B cell (primary cell): ENCODE measurements around the gene CCDC116. TPM values are rescaled to one million over a fixed set of nuclear protein-coding genes. Genes with fewer than 3 reads are reported as not detected.

Source experiments
- ATAC-seq: fragments of 200-7000 bp; cut with Tn5 transposase; one replicate; pipeline ENCODE4 v1.10.0; 2021; ENCODE audit warnings: low read depth, mild to moderate bottlenecking, moderate number of reproducible peaks, moderate library complexity
- CTCF ChIA-PET: fragments of 350-600 bp; sonication (Branson Sonifier 250); formaldehyde crosslinking; loops from one replicate; lab custom pipeline; 2021; ENCODE audit warnings: antibody characterized with exemption, inconsistent platforms; lab: Charles Lee
- POLR2A ChIA-PET: fragments of 350-600 bp; sonication (Branson Sonifier 250); formaldehyde crosslinking; loops from one replicate; lab custom pipeline; 2021; ENCODE audit warnings: antibody characterized with exemption; lab: Charles Lee
- DNase-seq: peaks from one replicate; pipeline ENCODE4 v3.0.0; 2013
- H2AFZ ChIP-seq: 2 replicates; pipeline ENCODE4 v1.6.1; 2012; ENCODE audit warnings: mild to moderate bottlenecking, low read depth, low read length; ENCODE audit not compliant: insufficient read depth, poor library complexity, severe bottlenecking
- H3K27ac ChIP-seq, 2 donors: 1 replicate in 1 of 2; 2 replicates in 1 of 2; pipeline ENCODE4 v1.5.1; 2012 to 2013; ENCODE audit warnings: low read length in 2 of 2, mild to moderate bottlenecking in 2 of 2, moderate library complexity in 1 of 2
- H3K27me3 ChIP-seq, 4 experiments: fragments of 200-600 bp in 1 of 4; sonication (generic) in 1 of 4; replicated peaks in 1 of 4; 1 replicate in 2 of 4; 2 replicates in 2 of 4; pipeline versions ENCODE4 v1.6.1 to v1.7.0; 2013 to 2016; ENCODE audit warnings: low read length in 3 of 4, mild to moderate bottlenecking in 2 of 4, mixed read lengths in 1 of 4, moderate library complexity in 1 of 4; ENCODE audit not compliant: insufficient read depth in 4 of 4, control insufficient read depth in 3 of 4; ENCODE audit errors: control extremely low read depth in 1 of 4
- H3K36me3 ChIP-seq, 2 experiments: replicated peaks in 1 of 2; 1 replicate in 1 of 2; 2 replicates in 1 of 2; pipeline versions ENCODE4 v1.6.1 to v1.7.1; 2013; ENCODE audit warnings: low read length in 1 of 2; ENCODE audit not compliant: insufficient read depth in 2 of 2, control insufficient read depth in 1 of 2; ENCODE audit errors: control extremely low read depth in 1 of 2, extremely low read depth in 1 of 2
- H3K4me1 ChIP-seq, 2 donors: fragments of 200-600 bp in 1 of 2; sonication (generic) in 1 of 2; 1 replicate in 1 of 2; 2 replicates in 1 of 2; pipeline versions ENCODE4 v1.5.1 to v1.6.1; 2013 to 2017; ENCODE audit warnings: low read length in 2 of 2; ENCODE audit not compliant: control insufficient read depth in 2 of 2, insufficient read depth in 2 of 2
- H3K4me2 ChIP-seq: replicated peaks from 2 replicates; pipeline ENCODE3; 2012; ENCODE audit warnings: mild to moderate bottlenecking, low read depth, low read length; ENCODE audit not compliant: poor library complexity, severe bottlenecking
- H3K4me3 ChIP-seq, 5 experiments: fragments of 200-600 bp in 1 of 5; sonication (generic) in 1 of 5; 1 replicate in 3 of 5; 2 replicates in 2 of 5; pipeline versions ENCODE4 v1.5.1 to v1.7.0; 2011 to 2016; ENCODE audit warnings: low read length in 4 of 5, mild to moderate bottlenecking in 4 of 5, low read depth in 2 of 5, control low read depth in 1 of 5, moderate library complexity in 1 of 5; ENCODE audit not compliant: insufficient read depth in 1 of 5; ENCODE audit errors: control extremely low read depth in 1 of 5, extremely low read depth in 1 of 5
- H3K79me2 ChIP-seq: fragments of 200-600 bp; sonication (generic); one replicate; pipeline ENCODE4 v1.6.0; 2016; ENCODE audit warnings: low read length; ENCODE audit not compliant: control insufficient read depth, insufficient read depth
- H3K9ac ChIP-seq: fragments of 200-600 bp; sonication (generic); 2 replicates; pipeline ENCODE4 v1.6.1; 2017; ENCODE audit warnings: mild to moderate bottlenecking, low read length, moderate library complexity
- H3K9me3 ChIP-seq, 3 donors: one replicate each; pipeline versions ENCODE4 v1.6.1 to v1.7.1; 2013; ENCODE audit warnings: low read length in 2 of 3; ENCODE audit not compliant: control insufficient read depth in 2 of 3, insufficient read depth in 1 of 3; ENCODE audit errors: control extremely low read depth in 1 of 3
- H4K20me1 ChIP-seq: 2 replicates; pipeline ENCODE4 v1.6.0; 2012; ENCODE audit warnings: mild to moderate bottlenecking, low read length; ENCODE audit not compliant: insufficient read depth, control insufficient read depth, poor library complexity, severe bottlenecking
- H3K27ac Mint-ChIP-seq: one replicate; pipeline ENCODE4 v1.8.0; 2021; ENCODE audit warnings: mixed read lengths
- H3K27me3 Mint-ChIP-seq: one replicate; pipeline ENCODE4 v1.8.0; 2021; ENCODE audit warnings: mixed read lengths
- H3K4me1 Mint-ChIP-seq: one replicate; pipeline ENCODE4 v1.8.0; 2021; ENCODE audit warnings: mixed read lengths
- H3K4me3 Mint-ChIP-seq: one replicate; pipeline ENCODE4 v1.8.0; 2021; ENCODE audit warnings: mixed read lengths
- H3K9me3 Mint-ChIP-seq: one replicate; pipeline ENCODE4 v1.8.0; 2022; ENCODE audit warnings: mixed read lengths; ENCODE audit not compliant: insufficient read depth
- EZH2 ChIP-seq: IDR thresholded peaks from 2 replicates; pipeline ENCODE4 v1.6.1; 2012; ENCODE audit warnings: borderline replicate concordance, low read depth, mild to moderate bottlenecking, moderate library complexity, low read length; ENCODE audit not compliant: insufficient read depth, poor library complexity, severe bottlenecking
- WGBS: methylation state at CpG from one replicate; pipeline ENCODE4 v1.1.5; 2013; ENCODE audit warnings: missing lambda C conversion rate; ENCODE audit not compliant: insufficient coverage; 5-methylcytosine and 5-hydroxymethylcytosine counted together
- intact Hi-C: fragments of 100-400 bp; cut with micrococcal nuclease; formaldehyde crosslinking; loops from one replicate; pipeline ENCODE4 v1.10.0; 2022
- polyA plus RNA-seq: library from polyadenylated mRNA; depleted of rRNA; stranded (reverse); fragments of >200 nt; gene quantifications from 2 replicates; pipeline ENCODE4 v1.2.3, GENCODE V29; 2012
- total RNA-seq, 2 donors: library from RNA; stranded (reverse); fragments of 120-200 nt in 1 of 2; gene quantifications; 1 replicate in 1 of 2; 2 replicates in 1 of 2; pipeline versions ENCODE4 v1.2.3 to v1.2.4, GENCODE V29; 2013 to 2022
- TF ChIP-seq, protein P1 (sequence below): fragments of 200-600 bp; IDR thresholded peaks from one replicate; pipeline ENCODE4 v1.8.0; 2022; ENCODE audit warnings: antibody characterized with exemption, mild to moderate bottlenecking

Gene CCDC116
- total and polyA plus RNA-seq, 2 donors (not counting 1 experiment from before 2014, with no cell fraction given): 0.52 to 0.55 TPM

DNA sequence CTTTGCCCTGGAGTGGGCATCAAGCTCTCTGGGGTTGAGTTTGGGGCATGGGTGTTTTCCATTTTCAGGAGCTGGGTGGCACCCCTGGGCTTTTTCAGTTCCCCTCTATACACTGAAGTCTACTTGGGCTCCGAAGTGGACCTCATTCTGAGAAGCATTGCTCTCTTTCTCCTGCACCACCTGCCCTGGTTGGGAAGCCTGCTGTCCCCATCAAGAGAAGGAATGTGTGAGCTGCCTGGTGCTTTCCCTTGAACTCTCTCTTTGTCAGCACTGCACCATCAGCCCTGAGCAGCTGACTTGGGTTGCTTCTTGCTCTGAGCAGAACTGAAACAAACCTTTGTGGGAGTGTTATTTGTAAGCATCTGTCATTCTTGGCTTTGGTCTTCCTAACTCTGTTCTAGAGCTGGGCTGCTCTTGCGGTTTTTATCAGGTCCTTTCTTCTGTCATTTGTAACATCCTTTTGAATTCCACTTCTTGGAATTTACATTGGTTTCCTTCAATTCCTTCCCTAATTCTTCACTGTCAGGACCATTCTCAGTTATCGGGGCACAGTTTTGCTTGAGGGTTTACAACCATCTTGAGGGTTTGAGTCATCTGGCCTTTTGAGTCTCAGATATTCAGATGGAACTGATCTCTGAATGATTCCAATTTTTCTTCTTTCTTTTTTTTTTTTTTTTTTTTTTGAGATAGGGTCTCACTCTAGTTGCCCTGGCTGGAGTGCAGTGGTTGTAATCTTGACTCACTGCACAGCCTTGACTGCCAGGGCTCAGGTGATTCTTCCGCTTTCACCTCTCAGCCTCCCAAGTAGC lies 44.6 kb upstream of the CCDC116 start:
- DNase-seq: peak; percentile 74
- H3K4me1 Mint-ChIP-seq: peaks cover 58% of the 10 kb centered on the region
- Histone ChIP-seq H3K27ac (peak overlapping the region; percentile 60 to 63), H4K20me1 (peaks cover 85% of the 10 kb centered on the region), H3K27me3 (no peaks in the 10 kb centered on the region), H3K9ac (peak overlapping the region; percentile 5), H3K4me2 (peak overlapping the region; percentile 54), H3K4me3 (peak overlapping the region in 1 of 5 experiments; percentile 33), H3K79me2 (peaks cover 94% of the 10 kb centered on the region), H3K36me3 (peaks cover 5 to 20% of the 10 kb centered on the region in 2 experiments), H3K4me1 (peaks cover 36 to 50% of the 10 kb centered on the region in 2 donors), H3K9me3 (peaks cover 0 to 5% (median 0%) of the 10 kb centered on the region in 3 donors), H2AFZ (no peak overlapping the region)
- WGBS: 20% methylated on average over 1 of the region's 4 CpGs
- H3K27me3 Mint-ChIP-seq: no peaks in the 10 kb centered on the region
- TF ChIP-seq, protein P1, sequence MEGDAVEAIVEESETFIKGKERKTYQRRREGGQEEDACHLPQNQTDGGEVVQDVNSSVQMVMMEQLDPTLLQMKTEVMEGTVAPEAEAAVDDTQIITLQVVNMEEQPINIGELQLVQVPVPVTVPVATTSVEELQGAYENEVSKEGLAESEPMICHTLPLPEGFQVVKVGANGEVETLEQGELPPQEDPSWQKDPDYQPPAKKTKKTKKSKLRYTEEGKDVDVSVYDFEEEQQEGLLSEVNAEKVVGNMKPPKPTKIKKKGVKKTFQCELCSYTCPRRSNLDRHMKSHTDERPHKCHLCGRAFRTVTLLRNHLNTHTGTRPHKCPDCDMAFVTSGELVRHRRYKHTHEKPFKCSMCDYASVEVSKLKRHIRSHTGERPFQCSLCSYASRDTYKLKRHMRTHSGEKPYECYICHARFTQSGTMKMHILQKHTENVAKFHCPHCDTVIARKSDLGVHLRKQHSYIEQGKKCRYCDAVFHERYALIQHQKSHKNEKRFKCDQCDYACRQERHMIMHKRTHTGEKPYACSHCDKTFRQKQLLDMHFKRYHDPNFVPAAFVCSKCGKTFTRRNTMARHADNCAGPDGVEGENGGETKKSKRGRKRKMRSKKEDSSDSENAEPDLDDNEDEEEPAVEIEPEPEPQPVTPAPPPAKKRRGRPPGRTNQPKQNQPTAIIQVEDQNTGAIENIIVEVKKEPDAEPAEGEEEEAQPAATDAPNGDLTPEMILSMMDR: no peak
- no peak for TF ChIP-seq EZH2
- peak overlapping the region; percentile 76 for H3K4me3 Mint-ChIP-seq
- no peaks in the 10 kb centered on the region for H3K9me3 Mint-ChIP-seq
- peak overlapping the region; percentile 86 for H3K27ac Mint-ChIP-seq
- CTCF ChIA-PET: interaction anchor here (0.7 to 1.6 kb wide), 5 partner anchors 12 to 59 kb away, joined by 3 to 12 read pairs (median 4); partner anchors contain the start of gene SDF2L1
- POLR2A ChIA-PET: interaction anchor here (0.8 kb wide), 1 partner anchor 41 kb away, joined by 3 read pairs; no protein-coding TSS in a partner anchor
- intact Hi-C loops: loop anchor here (5.0 kb wide), 1 partner anchor 44 kb away; the partner anchor contains the start of genes CCDC116 and YDJC
- ATAC-seq: peak; percentile 76
